Measurements from ENCODE around the gene UTP14C. TPM values are rescaled to one million over a fixed set of nuclear protein-coding genes. Genes with fewer than 3 reads are reported as not detected.

Gene UTP14C
- total and polyA plus RNA-seq, 2 of the 13 experiments (the other 11 are each of a cell fraction or from before 2014, with no cell fraction given): 8.8 to 12.2 TPM

DNA sequence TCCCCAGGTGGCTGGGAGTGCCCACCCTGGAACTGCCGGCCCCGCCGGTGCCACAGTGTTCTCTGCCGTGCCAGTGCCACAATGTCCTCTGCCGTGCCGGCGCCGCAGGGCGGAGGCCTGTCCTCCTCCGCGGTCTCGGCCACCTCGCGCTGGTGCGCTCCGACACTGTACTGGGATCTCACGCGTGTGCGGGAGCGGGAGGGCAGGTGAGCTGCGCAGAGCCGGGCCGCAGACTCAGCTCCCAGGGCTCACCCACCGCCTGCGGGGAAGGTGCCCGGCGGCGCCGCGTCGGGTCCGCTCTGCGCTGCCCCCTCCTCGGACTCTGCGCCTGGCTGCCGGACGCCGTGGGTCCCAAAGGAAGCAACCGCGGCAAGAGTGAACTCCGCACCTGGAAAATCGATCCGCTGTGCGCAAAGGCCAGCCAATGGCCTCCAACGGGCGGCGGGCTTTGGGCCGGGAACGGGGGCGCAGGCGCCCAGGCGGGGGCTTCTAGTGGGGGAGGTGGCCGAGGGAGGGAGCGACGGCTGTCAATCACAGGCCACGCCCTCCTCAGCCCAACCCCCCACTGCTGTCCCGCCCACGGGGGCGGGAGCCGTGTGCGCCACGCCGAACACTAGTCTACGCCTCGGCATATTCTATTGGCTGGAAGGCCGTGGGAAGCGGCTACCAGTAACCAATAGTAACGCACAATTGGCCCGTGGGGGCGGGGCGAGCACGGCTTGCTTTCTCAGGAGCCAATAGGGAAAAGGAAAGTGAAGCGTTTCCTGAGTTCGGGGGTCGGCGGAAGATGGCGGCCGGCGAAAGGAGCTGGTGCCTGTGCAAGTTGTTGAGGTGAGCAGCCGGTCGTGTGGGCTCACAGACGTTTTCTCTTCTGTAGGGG is 12.6 kb upstream of the UTP14C start, which contains the start of gene ALG11 (continued):
- TF ChIP-seq, protein P1, sequence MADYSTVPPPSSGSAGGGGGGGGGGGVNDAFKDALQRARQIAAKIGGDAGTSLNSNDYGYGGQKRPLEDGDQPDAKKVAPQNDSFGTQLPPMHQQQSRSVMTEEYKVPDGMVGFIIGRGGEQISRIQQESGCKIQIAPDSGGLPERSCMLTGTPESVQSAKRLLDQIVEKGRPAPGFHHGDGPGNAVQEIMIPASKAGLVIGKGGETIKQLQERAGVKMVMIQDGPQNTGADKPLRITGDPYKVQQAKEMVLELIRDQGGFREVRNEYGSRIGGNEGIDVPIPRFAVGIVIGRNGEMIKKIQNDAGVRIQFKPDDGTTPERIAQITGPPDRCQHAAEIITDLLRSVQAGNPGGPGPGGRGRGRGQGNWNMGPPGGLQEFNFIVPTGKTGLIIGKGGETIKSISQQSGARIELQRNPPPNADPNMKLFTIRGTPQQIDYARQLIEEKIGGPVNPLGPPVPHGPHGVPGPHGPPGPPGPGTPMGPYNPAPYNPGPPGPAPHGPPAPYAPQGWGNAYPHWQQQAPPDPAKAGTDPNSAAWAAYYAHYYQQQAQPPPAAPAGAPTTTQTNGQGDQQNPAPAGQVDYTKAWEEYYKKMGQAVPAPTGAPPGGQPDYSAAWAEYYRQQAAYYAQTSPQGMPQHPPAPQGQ (CRISPR knock-in tag; IDR thresholded peaks at IDR 0.05; ENCODE audit: borderline replicate concordance): no peak
- TF ChIP-seq ZNF737 (CRISPR knock-in tag; IDR thresholded peaks at IDR 0.05; ENCODE audit: borderline replicate concordance): no peak
- TF ChIP-seq ZNF501 (CRISPR knock-in tag; IDR thresholded peaks at IDR 0.05): peak; percentile 89
- no peak for TF ChIP-seq XBP1 (CRISPR knock-in tag; IDR thresholded peaks at IDR 0.05)
- no peak for TF ChIP-seq HNRNPUL1 (IDR thresholded peaks at IDR 0.05; ENCODE audit: low read depth, low read length)
- TF ChIP-seq GLI4 (CRISPR knock-in tag; IDR thresholded peaks at IDR 0.05; ENCODE audit: borderline replicate concordance): no peak
- TF ChIP-seq ZNF10 (CRISPR knock-in tag; IDR thresholded peaks at IDR 0.05; ENCODE audit: borderline replicate concordance, low read depth): no peak
- no peak for TF ChIP-seq CREB3 (CRISPR knock-in tag; IDR thresholded peaks at IDR 0.05)
- TF ChIP-seq CREB1 (IDR thresholded peaks at IDR 0.05): peak; percentile 82
- peak; percentile 92 for TF ChIP-seq CREB1 (CRISPR knock-in tag; IDR thresholded peaks at IDR 0.05)
- TF ChIP-seq PPARG (CRISPR knock-in tag; conservative IDR thresholded peaks at IDR 0.05): peak; percentile 57; the same call in 1 of the 2 replicates
- TF ChIP-seq ZBTB33 (CRISPR knock-in tag; IDR thresholded peaks at IDR 0.05): no peak
- TF ChIP-seq DMAP1 (CRISPR knock-in tag; IDR thresholded peaks at IDR 0.05): peak; percentile 81
- no peak; the same call in none of the 2 replicates for TF ChIP-seq SMYD3 (CRISPR knock-in tag; IDR thresholded peaks at IDR 0.05)
- peak; percentile 98 for TF ChIP-seq IKZF5 (CRISPR knock-in tag; IDR thresholded peaks at IDR 0.05)
- no peak; the same call in 1 of the 2 replicates for TF ChIP-seq PRDM10 (CRISPR knock-in tag; IDR thresholded peaks at IDR 0.05; ENCODE audit: low read depth)
- peak; percentile 99 for TF ChIP-seq ZNF441 (CRISPR knock-in tag; IDR thresholded peaks at IDR 0.05; ENCODE audit: borderline replicate concordance)
- TF ChIP-seq ZKSCAN1 (IDR thresholded peaks at IDR 0.05; ENCODE audit: low read length): no peak; the same call in 1 of the 2 replicates
- TF ChIP-seq NFIC (IDR thresholded peaks at IDR 0.05; ENCODE audit: low read length): no peak
- TF ChIP-seq NR2C2 (CRISPR knock-in tag; IDR thresholded peaks at IDR 0.05; ENCODE audit: borderline replicate concordance): peak; percentile 98
